Chondrocyte (in vitro differentiated cells): Measurements from ENCODE around the gene P3H3. TPM values are rescaled to one million over a fixed set of nuclear protein-coding genes. Genes with fewer than 3 reads are reported as not detected.

Experiments used
- DNase-seq: peaks from one replicate; pipeline ENCODE4 v3.0.0; 2021; ENCODE audit warnings: mixed read lengths, low spot score
- H3K27ac Mint-ChIP-seq: one replicate; pipeline ENCODE4 v1.8.0; 2021; ENCODE audit warnings: mild to moderate bottlenecking, moderate library complexity, mixed read lengths; ENCODE audit not compliant: unreplicated experiment
- H3K27me3 Mint-ChIP-seq: 2 replicates; pipeline ENCODE4 v1.8.0; 2021; ENCODE audit warnings: low read depth, mixed read lengths
- H3K36me3 Mint-ChIP-seq: 2 replicates; pipeline ENCODE4 v1.8.0; 2021; ENCODE audit warnings: low read depth, mixed read lengths
- H3K4me1 Mint-ChIP-seq: 2 replicates; pipeline ENCODE4 v1.8.0; 2021; ENCODE audit warnings: low read depth, mild to moderate bottlenecking, mixed read lengths
- H3K4me3 Mint-ChIP-seq: one replicate; pipeline ENCODE4 v1.8.0; 2021; ENCODE audit warnings: mild to moderate bottlenecking, moderate library complexity, mixed read lengths; ENCODE audit not compliant: unreplicated experiment
- H3K9me3 Mint-ChIP-seq: 2 replicates; pipeline ENCODE4 v1.8.0; 2021; ENCODE audit warnings: low read depth, mixed read lengths
- total RNA-seq: library from RNA; stranded (reverse); gene quantifications from 3 replicates; pipeline ENCODE4 v1.2.1, GENCODE V29; 2021
- TF ChIP-seq, protein P1 (sequence below): fragments of 200-600 bp; sonication (generic); IDR thresholded peaks from 2 replicates; pipeline ENCODE4 v1.5.0; 2021; ENCODE audit warnings: antibody characterized with exemption, mild to moderate bottlenecking, moderate library complexity

Gene P3H3
- total RNA-seq, 1 donor from 2014 or later = 114 TPM

DNA sequence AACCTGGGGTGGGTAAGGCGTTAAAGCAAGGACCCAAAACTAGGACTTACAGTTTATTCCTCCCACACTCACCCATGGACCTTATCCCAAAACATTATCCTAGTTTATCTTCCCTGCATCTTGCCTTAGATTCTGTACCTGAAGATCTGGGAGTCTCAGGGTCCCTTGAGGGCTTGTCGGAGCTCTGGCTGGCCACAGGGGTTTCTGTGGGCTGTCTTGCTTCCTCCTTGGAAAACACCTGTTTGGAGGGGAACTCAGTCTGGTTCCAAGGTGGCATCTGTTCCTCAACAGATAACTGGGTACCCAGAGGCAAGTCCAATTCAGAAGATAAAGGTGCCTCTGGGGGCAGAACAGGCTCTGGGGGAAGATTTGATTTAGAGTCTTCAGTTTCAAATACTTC, 21.2 kb downstream of the P3H3 start:
- H3K4me1 Mint-ChIP-seq = peaks cover 33% of the 10 kb centered on the region
- peaks cover 26% of the 10 kb centered on the region for H3K36me3 Mint-ChIP-seq
- H3K27me3 Mint-ChIP-seq = no peaks in the 10 kb centered on the region
- H3K27ac Mint-ChIP-seq = peak overlapping the region; percentile 13
- no peaks in the 10 kb centered on the region for H3K9me3 Mint-ChIP-seq
- peak overlapping the region; percentile 1 for H3K4me3 Mint-ChIP-seq
- DNase-seq = no peak
- TF ChIP-seq, protein P1, sequence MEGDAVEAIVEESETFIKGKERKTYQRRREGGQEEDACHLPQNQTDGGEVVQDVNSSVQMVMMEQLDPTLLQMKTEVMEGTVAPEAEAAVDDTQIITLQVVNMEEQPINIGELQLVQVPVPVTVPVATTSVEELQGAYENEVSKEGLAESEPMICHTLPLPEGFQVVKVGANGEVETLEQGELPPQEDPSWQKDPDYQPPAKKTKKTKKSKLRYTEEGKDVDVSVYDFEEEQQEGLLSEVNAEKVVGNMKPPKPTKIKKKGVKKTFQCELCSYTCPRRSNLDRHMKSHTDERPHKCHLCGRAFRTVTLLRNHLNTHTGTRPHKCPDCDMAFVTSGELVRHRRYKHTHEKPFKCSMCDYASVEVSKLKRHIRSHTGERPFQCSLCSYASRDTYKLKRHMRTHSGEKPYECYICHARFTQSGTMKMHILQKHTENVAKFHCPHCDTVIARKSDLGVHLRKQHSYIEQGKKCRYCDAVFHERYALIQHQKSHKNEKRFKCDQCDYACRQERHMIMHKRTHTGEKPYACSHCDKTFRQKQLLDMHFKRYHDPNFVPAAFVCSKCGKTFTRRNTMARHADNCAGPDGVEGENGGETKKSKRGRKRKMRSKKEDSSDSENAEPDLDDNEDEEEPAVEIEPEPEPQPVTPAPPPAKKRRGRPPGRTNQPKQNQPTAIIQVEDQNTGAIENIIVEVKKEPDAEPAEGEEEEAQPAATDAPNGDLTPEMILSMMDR = no peak

DNA sequence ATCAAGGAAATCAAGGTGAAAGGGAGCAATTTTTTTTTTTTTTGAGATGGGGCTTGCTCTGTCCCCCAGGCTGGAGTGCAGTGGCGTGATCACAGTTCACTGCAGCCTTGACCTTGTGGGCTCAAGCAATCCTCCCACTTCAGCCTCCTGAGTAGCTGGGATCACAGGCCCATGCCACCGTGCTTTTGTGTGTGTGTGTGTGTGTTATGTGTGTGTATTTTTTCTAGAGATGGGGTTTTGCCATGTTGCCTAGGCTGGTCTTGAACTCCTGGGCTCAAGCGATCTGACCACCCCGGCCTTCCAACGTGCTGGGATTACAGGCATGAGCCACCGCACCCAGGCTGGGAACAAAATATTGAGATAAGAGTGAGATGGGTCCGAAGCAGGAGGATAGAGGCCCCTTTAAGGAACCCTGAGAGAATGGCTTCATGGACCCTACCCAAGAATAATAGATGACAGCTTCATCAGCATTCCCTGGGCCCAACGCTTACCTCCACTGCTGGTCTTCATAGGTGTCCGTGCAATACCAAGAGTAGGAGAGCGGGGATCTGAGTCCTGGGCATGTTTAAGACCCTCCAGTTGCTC, 21.9 kb downstream of the P3H3 start:
- H3K27me3 Mint-ChIP-seq = no peaks in the 10 kb centered on the region
- H3K4me3 Mint-ChIP-seq = peak overlapping the region; percentile 94
- peak overlapping the region; percentile 78 for H3K27ac Mint-ChIP-seq
- peaks cover 21% of the 10 kb centered on the region for H3K36me3 Mint-ChIP-seq
- TF ChIP-seq, protein P1 = no peak
- peaks cover 37% of the 10 kb centered on the region for H3K4me1 Mint-ChIP-seq
- H3K9me3 Mint-ChIP-seq = no peaks in the 10 kb centered on the region
- no peak for DNase-seq

DNA sequence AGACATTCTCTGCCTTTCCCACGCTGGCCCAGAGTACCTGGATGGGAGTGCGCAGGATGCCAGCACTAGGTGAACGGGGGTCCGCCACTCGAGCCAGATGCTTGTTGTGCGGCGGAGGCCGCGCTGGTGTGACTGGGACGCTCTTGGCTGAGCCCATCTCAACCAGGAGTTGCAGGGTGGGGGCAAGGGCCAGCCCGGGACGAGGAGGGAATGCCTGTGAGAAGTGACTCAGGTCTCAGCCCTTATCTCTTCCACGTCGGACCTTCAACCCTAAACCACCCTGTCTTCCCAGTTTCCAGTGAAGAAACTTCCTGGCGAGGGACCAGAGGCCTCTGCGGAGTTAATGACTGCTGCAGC, 22.6 kb downstream of the P3H3 start:
- peaks cover 37% of the 10 kb centered on the region for H3K4me1 Mint-ChIP-seq
- peak overlapping the region; percentile 99 for H3K27ac Mint-ChIP-seq
- H3K27me3 Mint-ChIP-seq = no peaks in the 10 kb centered on the region
- no peak for DNase-seq
- H3K36me3 Mint-ChIP-seq = peaks cover 19% of the 10 kb centered on the region
- H3K4me3 Mint-ChIP-seq = peak overlapping the region; percentile 94
- no peaks in the 10 kb centered on the region for H3K9me3 Mint-ChIP-seq
- TF ChIP-seq, protein P1 = no peak

- Mint-ChIP-seq H3K4me1 (peaks cover 37% of the 10 kb centered on the region), H3K27ac (peak within 1 kb of the TSS; percentile 99), H3K4me3 (peak within 1 kb of the TSS; percentile 94), H3K27me3 (no peaks in the 10 kb centered on the region), H3K9me3 (no peaks in the 10 kb centered on the region), H3K36me3 (peaks cover 17% of the 10 kb centered on the region)
- TF ChIP-seq, protein P1 = no peak
- DNase-seq = no peak
These were observed 23.1 kb downstream of the P3H3 start, which contains the start of gene CDCA3 for GRCh38 chr12:6851153-6851920. CDCA3 (minus strand) TSS chr12:6851286; CDS start chr12:6850952, 334 bp downstream.

DNA sequence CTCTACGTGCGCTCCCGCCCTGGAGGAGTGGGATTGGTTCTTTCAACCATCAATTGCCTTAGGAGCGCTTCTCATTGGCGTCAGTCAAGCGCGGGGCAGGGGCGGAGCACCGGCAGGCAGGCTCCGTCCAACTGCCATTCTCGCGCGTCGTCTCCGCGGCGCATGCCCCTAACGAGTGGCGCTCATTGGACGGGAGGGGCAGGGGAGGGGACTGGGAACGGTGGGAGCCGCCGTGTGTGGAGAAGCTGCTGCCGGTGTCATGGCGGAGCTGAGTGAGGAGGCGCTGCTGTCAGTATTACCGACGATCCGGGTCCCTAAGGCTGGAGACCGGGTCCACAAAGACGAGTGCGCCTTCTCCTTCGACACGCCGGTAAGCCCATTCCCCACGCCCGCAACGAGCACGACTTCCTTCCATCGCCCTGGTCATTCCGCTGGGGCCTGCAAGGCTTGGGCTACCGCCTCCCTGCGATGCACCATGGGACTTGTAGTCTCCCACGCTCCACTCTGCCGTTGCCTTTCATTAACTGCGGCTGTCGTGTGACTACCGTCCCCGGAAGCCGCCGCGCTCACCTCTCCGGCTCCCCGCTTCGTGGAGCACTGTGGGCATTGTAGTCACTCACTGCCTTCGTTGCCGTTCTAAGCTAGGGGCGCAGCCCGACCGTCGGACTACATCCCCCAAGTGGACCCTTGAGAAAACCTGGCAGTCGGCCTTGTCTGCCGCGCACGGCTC, 23.9 kb downstream of the P3H3 start, which contains the start of gene USP5:
USP5 (plus strand) TSS at position 230 of the 730 bp plus-strand sequence; CDS start at position 260, 30 bp downstream.
- TF ChIP-seq, protein P1 = no peak
- peaks cover 16% of the 10 kb centered on the region for H3K36me3 Mint-ChIP-seq
- peak; percentile 100 for DNase-seq
- peak within 1 kb of the TSS; percentile 94 for H3K4me3 Mint-ChIP-seq
- peaks cover 37% of the 10 kb centered on the region for H3K4me1 Mint-ChIP-seq
- H3K27ac Mint-ChIP-seq = peak within 1 kb of the TSS; percentile 99
- no peaks in the 10 kb centered on the region for H3K27me3 Mint-ChIP-seq
- no peaks in the 10 kb centered on the region for H3K9me3 Mint-ChIP-seq
